GM23338 (cell line): ENCODE data around the gene PXMP2. TPM values are rescaled to one million over a fixed set of nuclear protein-coding genes. Genes with fewer than 3 reads are reported as not detected.

Experiments used
- ATAC-seq: fragments of 200-7000 bp; cut with Tn5 transposase; 3 replicates; pipeline ENCODE4 v1.9.1; 2020
- DNase-seq: peaks from one replicate; pipeline ENCODE4 v3.0.0-alpha.2; 2015; ENCODE audit warnings: low spot score
- H2AFZ ChIP-seq: fragments of 200-600 bp; sonication (generic); 2 replicates; pipeline ENCODE4 v1.8.0; 2016; ENCODE audit warnings: antibody characterized with exemption, mild to moderate bottlenecking, moderate library complexity
- H3F3A ChIP-seq: fragments of 200-600 bp; sonication (generic); replicated peaks from 2 replicates; pipeline ENCODE4 v1.8.0; 2017; ENCODE audit warnings: antibody characterized with exemption, mixed run types, low read depth
- H3K27ac ChIP-seq: fragments of 200-600 bp; sonication (generic); 2 replicates; pipeline ENCODE4 v1.6.1; 2016; ENCODE audit warnings: low read depth
- H3K27me3 ChIP-seq: fragments of 200-600 bp; sonication (generic); 2 replicates; pipeline ENCODE4 v1.8.0; 2016; ENCODE audit warnings: mild to moderate bottlenecking, mixed run types, moderate library complexity; ENCODE audit not compliant: insufficient read depth
- H3K36me3 ChIP-seq: fragments of 200-600 bp; sonication (generic); 2 replicates; pipeline ENCODE4 v1.8.0; 2016; ENCODE audit warnings: mild to moderate bottlenecking; ENCODE audit not compliant: insufficient read depth
- H3K4me1 ChIP-seq: fragments of 200-600 bp; sonication (generic); 2 replicates; pipeline ENCODE4 v1.8.0; 2016; ENCODE audit warnings: mild to moderate bottlenecking, moderate library complexity; ENCODE audit not compliant: insufficient read depth
- H3K4me2 ChIP-seq: fragments of 200-600 bp; sonication (generic); 2 replicates; pipeline ENCODE4 v1.7.1; 2017; ENCODE audit warnings: mixed run types
- H3K4me3 ChIP-seq: fragments of 200-600 bp; sonication (generic); 2 replicates; pipeline ENCODE4 v1.6.1; 2016; ENCODE audit warnings: mixed run types
- H3K79me2 ChIP-seq: fragments of 200-600 bp; sonication (generic); replicated peaks from 2 replicates; pipeline ENCODE4 v1.8.0; 2017; ENCODE audit warnings: mild to moderate bottlenecking; ENCODE audit not compliant: insufficient read depth
- H3K9me2 ChIP-seq: fragments of 200-600 bp; sonication (generic); 2 replicates; pipeline ENCODE4 v1.8.0; 2017; ENCODE audit not compliant: insufficient read depth
- H4K20me1 ChIP-seq: fragments of 200-600 bp; sonication (generic); replicated peaks from 2 replicates; pipeline ENCODE4 v1.8.0; 2017; ENCODE audit warnings: mild to moderate bottlenecking; ENCODE audit not compliant: insufficient read depth
- H3K27ac Mint-ChIP-seq: 2 replicates; pipeline ENCODE4 v1.8.0; 2020; ENCODE audit warnings: inconsistent platforms, mild to moderate bottlenecking, moderate library complexity, mixed read lengths
- H3K27me3 Mint-ChIP-seq: 3 replicates; pipeline ENCODE4 v1.8.0; 2022; ENCODE audit warnings: low read depth, mild to moderate bottlenecking, moderate library complexity, mixed read lengths, inconsistent platforms; ENCODE audit not compliant: insufficient read depth, poor library complexity
- H3K36me3 Mint-ChIP-seq: 3 replicates; pipeline ENCODE4 v1.8.0; 2021; ENCODE audit warnings: low read depth, mild to moderate bottlenecking, inconsistent platforms, moderate library complexity, mixed read lengths
- H3K4me1 Mint-ChIP-seq: 3 replicates; pipeline ENCODE4 v1.8.0; 2020; ENCODE audit warnings: mild to moderate bottlenecking, inconsistent platforms, mixed read lengths
- H3K4me3 Mint-ChIP-seq: 3 replicates; pipeline ENCODE4 v1.8.0; 2021; ENCODE audit warnings: moderate library complexity, mild to moderate bottlenecking, inconsistent platforms, mixed read lengths
- H3K9me3 Mint-ChIP-seq: 3 replicates; pipeline ENCODE4 v1.8.0; 2020; ENCODE audit warnings: moderate library complexity, mild to moderate bottlenecking, inconsistent platforms, mixed read lengths
- CREB1 ChIP-seq: fragments of 250-450 bp; sonication (Bioruptor Pico); IDR thresholded peaks from 2 replicates; pipeline ENCODE4 v1.5.0; 2020; ENCODE audit warnings: low read depth, mild to moderate bottlenecking, moderate library complexity
- EZH2 ChIP-seq: fragments of 200-600 bp; sonication (generic); IDR thresholded peaks from one replicate; pipeline ENCODE4 v1.8.0; 2017; ENCODE audit warnings: antibody characterized with exemption, mild to moderate bottlenecking, low read depth; ENCODE audit not compliant: unreplicated experiment
- EZH2phosphoT487 ChIP-seq: fragments of 200-600 bp; sonication (generic); IDR thresholded peaks from one replicate; pipeline ENCODE4 v1.8.1; 2018; ENCODE audit warnings: antibody characterized with exemption; ENCODE audit not compliant: unreplicated experiment
- JUNB ChIP-seq: IDR thresholded peaks from one replicate; pipeline ENCODE4 v1.6.1; 2016; ENCODE audit warnings: antibody characterized with exemption; ENCODE audit not compliant: unreplicated experiment
- NANOG ChIP-seq: IDR thresholded peaks from 2 replicates; pipeline ENCODE4 v1.6.1; 2016; ENCODE audit warnings: antibody characterized with exemption, borderline replicate concordance
- STAT1 ChIP-seq: IDR thresholded peaks from one replicate; pipeline ENCODE4 v1.6.1; 2016; ENCODE audit warnings: antibody characterized with exemption; ENCODE audit not compliant: unreplicated experiment
- ZNF114 ChIP-seq: fragments of 250-450 bp; sonication (Bioruptor Pico); IDR thresholded peaks from 2 replicates; pipeline ENCODE4 v1.5.0; 2020; ENCODE audit warnings: mild to moderate bottlenecking, moderate library complexity
- polyA plus RNA-seq: library from polyadenylated mRNA; unstranded; fragments of >200 nt; fragmentation: Nextera tagmentation; extraction: Ambion mirVana; gene quantifications from 2 replicates; pipeline ENCODE4 v1.2.1, GENCODE V29; 2016
- total RNA-seq: library from RNA; depleted of rRNA; stranded (reverse); fragments of >200 nt; shearing (Covaris generic); gene quantifications from 2 replicates; pipeline ENCODE4 v1.2.3, GENCODE V29; 2014
- TF ChIP-seq, protein P1 (sequence below), 2 experiments: fragments of 200-600 bp in 1 of 2; sonication (generic) in 1 of 2; conservative IDR thresholded peaks; 2 replicates each; pipeline versions ENCODE4 v1.5.1 to v1.6.1; 2016 to 2017; ENCODE audit warnings: antibody characterized with exemption in 2 of 2, low read depth in 2 of 2, mild to moderate bottlenecking in 2 of 2, moderate library complexity in 1 of 2
- TF ChIP-seq, protein P2 (sequence below): IDR thresholded peaks from one replicate; pipeline ENCODE4 v1.6.1; 2018; ENCODE audit warnings: antibody characterized with exemption; ENCODE audit not compliant: unreplicated experiment
- TF ChIP-seq, protein P3 (sequence below): fragments of 250-450 bp; sonication (Bioruptor Pico); IDR thresholded peaks from 2 replicates; pipeline ENCODE4 v1.5.0; 2020; ENCODE audit warnings: mild to moderate bottlenecking, moderate library complexity

The PXMP2 gene
- total and polyA plus RNA-seq, 2 experiments from 2014 or later: 17.3 to 19.7 TPM

DNA sequence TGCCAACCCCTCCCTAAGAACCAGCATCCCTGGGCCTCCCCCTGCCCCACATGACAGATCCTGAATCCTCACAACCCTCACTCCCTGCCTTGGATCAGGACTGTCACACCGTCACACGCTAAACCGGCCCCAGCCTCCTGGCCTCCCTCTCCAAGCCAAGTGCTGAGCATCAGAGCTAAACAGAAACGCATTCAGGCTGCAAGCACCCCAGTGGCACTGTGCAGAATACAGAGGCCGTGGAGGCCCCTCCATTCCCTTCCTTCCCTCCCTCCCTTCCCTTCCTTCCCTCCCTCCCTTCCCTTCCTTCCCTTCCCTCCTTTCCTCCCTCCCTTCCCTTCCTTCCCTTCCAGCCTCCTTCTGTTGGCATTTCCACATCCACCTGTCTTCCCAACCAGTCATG, 12.8 kb upstream of the PXMP2 start (continued):
- TF ChIP-seq, protein P1, sequence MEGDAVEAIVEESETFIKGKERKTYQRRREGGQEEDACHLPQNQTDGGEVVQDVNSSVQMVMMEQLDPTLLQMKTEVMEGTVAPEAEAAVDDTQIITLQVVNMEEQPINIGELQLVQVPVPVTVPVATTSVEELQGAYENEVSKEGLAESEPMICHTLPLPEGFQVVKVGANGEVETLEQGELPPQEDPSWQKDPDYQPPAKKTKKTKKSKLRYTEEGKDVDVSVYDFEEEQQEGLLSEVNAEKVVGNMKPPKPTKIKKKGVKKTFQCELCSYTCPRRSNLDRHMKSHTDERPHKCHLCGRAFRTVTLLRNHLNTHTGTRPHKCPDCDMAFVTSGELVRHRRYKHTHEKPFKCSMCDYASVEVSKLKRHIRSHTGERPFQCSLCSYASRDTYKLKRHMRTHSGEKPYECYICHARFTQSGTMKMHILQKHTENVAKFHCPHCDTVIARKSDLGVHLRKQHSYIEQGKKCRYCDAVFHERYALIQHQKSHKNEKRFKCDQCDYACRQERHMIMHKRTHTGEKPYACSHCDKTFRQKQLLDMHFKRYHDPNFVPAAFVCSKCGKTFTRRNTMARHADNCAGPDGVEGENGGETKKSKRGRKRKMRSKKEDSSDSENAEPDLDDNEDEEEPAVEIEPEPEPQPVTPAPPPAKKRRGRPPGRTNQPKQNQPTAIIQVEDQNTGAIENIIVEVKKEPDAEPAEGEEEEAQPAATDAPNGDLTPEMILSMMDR (conservative IDR thresholded peaks at IDR 0.05; ENCODE audit: low read depth in 2 of 2): no peak
- TF ChIP-seq ZNF114 (CRISPR knock-in tag) (no peak), CREB1 (CRISPR knock-in tag) (no peak)

- DNase-seq (no peak), ATAC-seq (no peak)
- H3K9me3 Mint-ChIP-seq: no peaks in the 10 kb centered on the region
- Histone ChIP-seq H3K79me2 (peaks cover 28% of the 10 kb centered on the region), H3K4me3 (no peak overlapping the region), H3K27me3 (no peaks in the 10 kb centered on the region), H3K4me2 (no peak overlapping the region), H3K36me3 (peaks cover 28% of the 10 kb centered on the region), H3K27ac (no peak overlapping the region), H3F3A (no peaks in the 10 kb centered on the region), H2AFZ (no peak overlapping the region), H3K4me1 (no peaks in the 10 kb centered on the region), H3K9me2 (no peaks in the 10 kb centered on the region), H4K20me1 (peaks cover 44% of the 10 kb centered on the region)
- peaks cover 1% of the 10 kb centered on the region for H3K27me3 Mint-ChIP-seq
- no peak overlapping the region for H3K27ac Mint-ChIP-seq
- no peak overlapping the region for H3K4me3 Mint-ChIP-seq
- H3K4me1 Mint-ChIP-seq: no peaks in the 10 kb centered on the region; the same call in 2 of the 3 replicates
- H3K36me3 Mint-ChIP-seq: peaks cover 89% of the 10 kb centered on the region
- TF ChIP-seq EZH2phosphoT487 (no peak), EZH2 (no peak), STAT1 (no peak), CREB1 (CRISPR knock-in tag) (no peak), ZNF114 (CRISPR knock-in tag) (no peak), NANOG (no peak), JUNB (no peak)
- TF ChIP-seq, protein P2, sequence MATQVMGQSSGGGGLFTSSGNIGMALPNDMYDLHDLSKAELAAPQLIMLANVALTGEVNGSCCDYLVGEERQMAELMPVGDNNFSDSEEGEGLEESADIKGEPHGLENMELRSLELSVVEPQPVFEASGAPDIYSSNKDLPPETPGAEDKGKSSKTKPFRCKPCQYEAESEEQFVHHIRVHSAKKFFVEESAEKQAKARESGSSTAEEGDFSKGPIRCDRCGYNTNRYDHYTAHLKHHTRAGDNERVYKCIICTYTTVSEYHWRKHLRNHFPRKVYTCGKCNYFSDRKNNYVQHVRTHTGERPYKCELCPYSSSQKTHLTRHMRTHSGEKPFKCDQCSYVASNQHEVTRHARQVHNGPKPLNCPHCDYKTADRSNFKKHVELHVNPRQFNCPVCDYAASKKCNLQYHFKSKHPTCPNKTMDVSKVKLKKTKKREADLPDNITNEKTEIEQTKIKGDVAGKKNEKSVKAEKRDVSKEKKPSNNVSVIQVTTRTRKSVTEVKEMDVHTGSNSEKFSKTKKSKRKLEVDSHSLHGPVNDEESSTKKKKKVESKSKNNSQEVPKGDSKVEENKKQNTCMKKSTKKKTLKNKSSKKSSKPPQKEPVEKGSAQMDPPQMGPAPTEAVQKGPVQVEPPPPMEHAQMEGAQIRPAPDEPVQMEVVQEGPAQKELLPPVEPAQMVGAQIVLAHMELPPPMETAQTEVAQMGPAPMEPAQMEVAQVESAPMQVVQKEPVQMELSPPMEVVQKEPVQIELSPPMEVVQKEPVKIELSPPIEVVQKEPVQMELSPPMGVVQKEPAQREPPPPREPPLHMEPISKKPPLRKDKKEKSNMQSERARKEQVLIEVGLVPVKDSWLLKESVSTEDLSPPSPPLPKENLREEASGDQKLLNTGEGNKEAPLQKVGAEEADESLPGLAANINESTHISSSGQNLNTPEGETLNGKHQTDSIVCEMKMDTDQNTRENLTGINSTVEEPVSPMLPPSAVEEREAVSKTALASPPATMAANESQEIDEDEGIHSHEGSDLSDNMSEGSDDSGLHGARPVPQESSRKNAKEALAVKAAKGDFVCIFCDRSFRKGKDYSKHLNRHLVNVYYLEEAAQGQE: no peak
- TF ChIP-seq, protein P3, sequence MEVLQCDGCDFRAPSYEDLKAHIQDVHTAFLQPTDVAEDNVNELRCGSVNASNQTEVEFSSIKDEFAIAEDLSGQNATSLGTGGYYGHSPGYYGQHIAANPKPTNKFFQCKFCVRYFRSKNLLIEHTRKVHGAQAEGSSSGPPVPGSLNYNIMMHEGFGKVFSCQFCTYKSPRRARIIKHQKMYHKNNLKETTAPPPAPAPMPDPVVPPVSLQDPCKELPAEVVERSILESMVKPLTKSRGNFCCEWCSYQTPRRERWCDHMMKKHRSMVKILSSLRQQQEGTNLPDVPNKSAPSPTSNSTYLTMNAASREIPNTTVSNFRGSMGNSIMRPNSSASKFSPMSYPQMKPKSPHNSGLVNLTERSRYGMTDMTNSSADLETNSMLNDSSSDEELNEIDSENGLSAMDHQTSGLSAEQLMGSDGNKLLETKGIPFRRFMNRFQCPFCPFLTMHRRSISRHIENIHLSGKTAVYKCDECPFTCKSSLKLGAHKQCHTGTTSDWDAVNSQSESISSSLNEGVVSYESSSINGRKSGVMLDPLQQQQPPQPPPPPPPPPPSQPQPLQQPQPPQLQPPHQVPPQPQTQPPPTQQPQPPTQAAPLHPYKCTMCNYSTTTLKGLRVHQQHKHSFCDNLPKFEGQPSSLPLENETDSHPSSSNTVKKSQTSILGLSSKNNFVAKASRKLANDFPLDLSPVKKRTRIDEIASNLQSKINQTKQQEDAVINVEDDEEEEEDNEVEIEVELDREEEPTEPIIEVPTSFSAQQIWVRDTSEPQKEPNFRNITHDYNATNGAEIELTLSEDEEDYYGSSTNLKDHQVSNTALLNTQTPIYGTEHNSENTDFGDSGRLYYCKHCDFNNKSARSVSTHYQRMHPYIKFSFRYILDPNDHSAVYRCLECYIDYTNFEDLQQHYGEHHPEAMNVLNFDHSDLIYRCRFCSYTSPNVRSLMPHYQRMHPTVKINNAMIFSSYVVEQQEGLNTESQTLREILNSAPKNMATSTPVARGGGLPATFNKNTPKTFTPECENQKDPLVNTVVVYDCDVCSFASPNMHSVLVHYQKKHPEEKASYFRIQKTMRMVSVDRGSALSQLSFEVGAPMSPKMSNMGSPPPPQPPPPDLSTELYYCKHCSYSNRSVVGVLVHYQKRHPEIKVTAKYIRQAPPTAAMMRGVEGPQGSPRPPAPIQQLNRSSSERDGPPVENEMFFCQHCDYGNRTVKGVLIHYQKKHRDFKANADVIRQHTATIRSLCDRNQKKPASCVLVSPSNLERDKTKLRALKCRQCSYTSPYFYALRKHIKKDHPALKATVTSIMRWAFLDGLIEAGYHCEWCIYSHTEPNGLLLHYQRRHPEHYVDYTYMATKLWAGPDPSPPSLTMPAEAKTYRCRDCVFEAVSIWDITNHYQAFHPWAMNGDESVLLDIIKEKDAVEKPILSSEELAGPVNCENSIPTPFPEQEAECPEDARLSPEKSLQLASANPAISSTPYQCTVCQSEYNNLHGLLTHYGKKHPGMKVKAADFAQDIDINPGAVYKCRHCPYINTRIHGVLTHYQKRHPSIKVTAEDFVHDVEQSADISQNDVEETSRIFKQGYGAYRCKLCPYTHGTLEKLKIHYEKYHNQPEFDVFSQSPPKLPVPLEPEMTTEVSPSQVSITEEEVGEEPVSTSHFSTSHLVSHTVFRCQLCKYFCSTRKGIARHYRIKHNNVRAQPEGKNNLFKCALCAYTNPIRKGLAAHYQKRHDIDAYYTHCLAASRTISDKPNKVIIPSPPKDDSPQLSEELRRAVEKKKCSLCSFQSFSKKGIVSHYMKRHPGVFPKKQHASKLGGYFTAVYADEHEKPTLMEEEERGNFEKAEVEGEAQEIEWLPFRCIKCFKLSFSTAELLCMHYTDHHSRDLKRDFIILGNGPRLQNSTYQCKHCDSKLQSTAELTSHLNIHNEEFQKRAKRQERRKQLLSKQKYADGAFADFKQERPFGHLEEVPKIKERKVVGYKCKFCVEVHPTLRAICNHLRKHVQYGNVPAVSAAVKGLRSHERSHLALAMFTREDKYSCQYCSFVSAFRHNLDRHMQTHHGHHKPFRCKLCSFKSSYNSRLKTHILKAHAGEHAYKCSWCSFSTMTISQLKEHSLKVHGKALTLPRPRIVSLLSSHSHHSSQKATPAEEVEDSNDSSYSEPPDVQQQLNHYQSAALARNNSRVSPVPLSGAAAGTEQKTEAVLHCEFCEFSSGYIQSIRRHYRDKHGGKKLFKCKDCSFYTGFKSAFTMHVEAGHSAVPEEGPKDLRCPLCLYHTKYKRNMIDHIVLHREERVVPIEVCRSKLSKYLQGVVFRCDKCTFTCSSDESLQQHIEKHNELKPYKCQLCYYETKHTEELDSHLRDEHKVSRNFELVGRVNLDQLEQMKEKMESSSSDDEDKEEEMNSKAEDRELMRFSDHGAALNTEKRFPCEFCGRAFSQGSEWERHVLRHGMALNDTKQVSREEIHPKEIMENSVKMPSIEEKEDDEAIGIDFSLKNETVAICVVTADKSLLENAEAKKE (CRISPR knock-in tag): no peak
- TF ChIP-seq, protein P1 (conservative IDR thresholded peaks at IDR 0.05; ENCODE audit: low read depth in 2 of 2): no peak
Observed at GRCh38 chr12:132675757-132676432, 11.5 kb upstream of the PXMP2 start.
